Urinary bladder (tissue), 4 donors: Measurements from ENCODE around the gene VPS26A. TPM values are rescaled to one million over a fixed set of nuclear protein-coding genes. Genes with fewer than 3 reads are reported as not detected.

Source experiments
- DNase-seq: peaks from one replicate; pipeline ENCODE4 v3.0.0-alpha.2; 2015; ENCODE audit errors: extremely low spot score
- H3K27ac ChIP-seq: one replicate; pipeline ENCODE4 v1.5.1; 2013; ENCODE audit warnings: low read depth, mild to moderate bottlenecking, moderate library complexity
- H3K36me3 ChIP-seq: one replicate; pipeline ENCODE4 v1.6.1; 2013; ENCODE audit warnings: mild to moderate bottlenecking, moderate library complexity; ENCODE audit not compliant: insufficient read depth
- H3K4me1 ChIP-seq: one replicate; pipeline ENCODE4 v1.6.1; 2013; ENCODE audit warnings: mild to moderate bottlenecking, moderate library complexity; ENCODE audit not compliant: insufficient read depth
- H3K4me3 ChIP-seq: one replicate; pipeline ENCODE4 v1.5.1; 2013; ENCODE audit warnings: low read depth, low read length
- whole genome bisulfite sequencing: extraction: QIAGEN DNeasy Blood & Tissue Kit; methylation state at CpG from one replicate; pipeline ENCODE4 v1.1.7; 2013; 5-methylcytosine and 5-hydroxymethylcytosine counted together
- polyA plus RNA-seq: library from polyadenylated mRNA; stranded (reverse); fragments of 200-250 nt; gene quantifications from one replicate; pipeline ENCODE4 v1.2.3, GENCODE V29; 2013
- total RNA-seq: library from RNA; depleted of rRNA; stranded (reverse); fragments of >200 nt; gene quantifications from one replicate; pipeline ENCODE4 v1.2.3, GENCODE V29; 2014
- donor health status: healthy with polysubstance abuse.
- donor health status: healthy.

The VPS26A gene
- total and polyA plus RNA-seq, 2 donors = 33.7 to 55.6 TPM

DNA sequence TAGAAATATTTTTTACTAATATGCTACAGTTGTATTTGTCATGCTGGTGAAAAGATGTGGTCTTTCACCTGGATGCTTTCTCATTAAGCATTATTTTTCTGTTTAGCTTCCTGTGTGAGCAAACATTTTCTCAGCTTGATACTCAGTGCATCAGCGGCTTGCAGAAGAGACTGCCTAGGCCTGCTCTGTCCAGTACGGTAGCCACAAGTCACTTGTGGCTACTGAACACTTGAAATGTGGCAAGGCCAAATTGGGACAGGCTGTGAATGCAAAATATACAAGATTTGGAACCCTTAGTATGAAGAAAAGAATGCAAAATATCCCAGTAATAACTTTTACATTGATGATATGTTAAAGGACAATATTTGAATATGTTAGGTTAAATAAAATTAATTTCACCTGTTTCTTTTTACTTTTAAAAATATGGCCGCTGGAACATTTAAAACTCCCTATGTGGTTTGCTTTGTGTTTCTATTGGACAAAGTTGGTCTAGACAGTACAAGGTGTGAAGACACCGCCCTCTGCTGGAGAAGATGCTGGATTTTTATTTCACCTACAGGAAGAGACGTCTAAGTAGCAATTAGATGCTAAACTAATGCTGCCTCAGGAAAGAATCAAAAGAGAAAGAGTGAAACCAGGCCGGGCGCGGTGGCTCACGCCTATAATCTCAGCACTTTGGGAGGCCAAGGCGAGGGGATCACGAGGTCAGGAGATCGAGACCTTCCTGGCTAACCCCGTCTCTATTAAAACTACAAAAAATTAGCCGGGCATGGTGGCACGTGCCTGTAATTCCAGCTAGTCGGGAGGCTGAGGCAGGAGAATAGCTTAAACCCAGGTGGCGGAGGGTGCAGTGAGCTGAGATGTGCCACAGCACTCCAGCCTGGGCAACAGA, 30.8 kb upstream of the VPS26A start:
- Histone ChIP-seq H3K4me3 (no peak overlapping the region), H3K27ac (no peak overlapping the region), H3K4me1 (no peaks in the 10 kb centered on the region), H3K36me3 (no peaks in the 10 kb centered on the region)
- 48% methylated on average over 17 of the region's 17 CpGs for WGBS
- peak; percentile 23 for DNase-seq

DNA sequence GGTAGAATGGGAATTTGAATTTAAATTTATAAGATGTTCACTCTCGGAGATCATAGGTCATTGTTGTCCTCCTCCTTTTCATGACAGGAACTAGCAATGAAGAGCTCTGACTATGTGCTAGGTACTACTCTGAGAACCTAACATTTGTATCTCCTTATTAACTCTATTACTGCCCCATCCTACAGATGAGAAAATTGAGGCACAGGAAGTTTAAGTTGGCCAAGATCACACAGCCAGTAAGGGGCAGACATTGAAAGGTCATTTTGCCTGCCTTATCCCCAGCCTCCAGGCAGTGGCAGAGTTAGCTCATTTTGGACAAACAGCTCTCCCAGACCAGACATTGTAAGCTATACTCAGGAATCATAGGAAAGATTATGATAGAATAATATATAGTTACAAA, 30.0 kb upstream of the VPS26A start:
- Histone ChIP-seq H3K36me3 (no peaks in the 10 kb centered on the region), H3K4me3 (no peak overlapping the region), H3K27ac (no peak overlapping the region), H3K4me1 (no peaks in the 10 kb centered on the region)
- 87% methylated on average over 1 of the region's 1 CpG for WGBS
- DNase-seq = no peak

DNA sequence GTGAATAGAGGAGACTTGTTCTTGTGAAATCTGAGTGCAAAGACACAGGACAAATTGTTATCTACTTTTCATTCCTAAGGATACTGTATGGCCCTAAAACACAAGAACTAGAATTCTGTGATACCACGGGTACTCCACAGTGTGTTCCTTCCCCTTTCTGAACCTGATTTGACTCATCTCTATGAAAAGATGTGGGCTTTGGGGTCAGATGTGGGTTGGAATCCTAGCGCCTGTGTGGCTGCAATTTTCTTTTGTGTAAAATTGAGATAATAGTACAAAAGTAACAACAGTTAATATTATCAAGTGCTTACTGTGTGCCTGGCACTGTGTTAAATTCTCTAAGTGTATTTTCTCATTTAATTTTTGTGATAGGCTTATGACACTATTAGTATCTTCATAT, 27.9 kb upstream of the VPS26A start:
- Histone ChIP-seq H3K27ac (no peak overlapping the region), H3K36me3 (no peaks in the 10 kb centered on the region), H3K4me3 (no peak overlapping the region), H3K4me1 (no peaks in the 10 kb centered on the region)
- no peak for DNase-seq
- WGBS = 67% methylated on average over 2 of the region's 2 CpGs

DNA sequence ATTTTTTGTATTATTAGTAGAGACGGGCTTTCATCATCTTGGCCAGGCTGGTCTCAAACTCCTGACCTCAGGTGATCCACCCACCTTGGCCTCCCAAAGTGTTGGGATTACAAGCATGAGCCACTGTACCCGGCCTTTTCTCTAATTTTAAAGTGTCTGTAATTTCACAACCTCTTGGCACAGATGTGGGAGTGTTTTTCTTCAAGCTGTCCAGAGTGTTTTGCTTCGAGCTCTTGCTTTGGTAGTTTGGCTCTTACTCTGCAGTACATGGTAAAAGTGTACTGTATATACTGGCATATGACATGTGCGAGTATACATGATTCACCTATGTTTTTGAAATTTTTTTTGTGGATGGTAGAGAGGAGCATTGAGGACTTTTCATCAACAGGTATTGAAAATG, 26.2 kb upstream of the VPS26A start:
- no peaks in the 10 kb centered on the region for H3K36me3 ChIP-seq
- no peaks in the 10 kb centered on the region for H3K4me1 ChIP-seq
- no peak overlapping the region for H3K27ac ChIP-seq
- no peak for DNase-seq
- 71% methylated on average over 4 of the region's 4 CpGs for WGBS
- H3K4me3 ChIP-seq = no peak overlapping the region

DNA sequence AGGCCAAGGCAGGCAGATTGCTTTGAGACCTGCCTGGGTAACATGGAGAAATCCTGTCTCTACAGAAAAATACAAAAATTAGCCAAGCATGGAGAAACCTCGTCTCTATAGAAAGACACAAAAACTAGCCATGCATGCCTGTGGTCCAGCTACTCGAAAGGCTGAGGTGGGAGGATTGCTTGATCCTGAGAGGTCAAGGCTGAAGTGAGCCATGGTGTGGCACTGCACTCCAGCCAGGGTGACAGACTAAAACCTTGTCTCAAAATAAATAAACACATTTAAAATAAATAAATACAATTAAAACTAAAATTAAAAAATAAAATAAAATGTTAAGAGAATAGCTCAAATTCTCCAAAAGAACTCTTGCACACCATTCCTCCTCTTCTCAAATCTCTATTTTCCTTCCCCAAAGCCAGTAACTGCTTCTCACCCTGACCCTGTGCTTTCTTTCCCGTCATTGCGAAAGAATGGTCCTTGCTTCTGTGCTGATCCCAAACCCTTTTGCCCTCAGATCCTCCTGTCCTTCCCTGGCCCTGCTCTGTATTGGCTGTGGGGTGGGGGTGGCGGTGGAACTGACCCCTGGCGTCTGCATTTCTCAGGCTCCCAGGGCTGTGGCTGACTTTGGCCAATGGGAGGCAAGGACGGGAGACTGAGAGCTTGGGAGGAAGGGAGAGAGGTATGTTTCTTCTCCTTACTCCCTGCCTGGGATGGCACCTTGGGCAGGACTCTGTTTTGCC, 23.7 kb upstream of the VPS26A start:
- 43% methylated on average over 7 of the region's 7 CpGs for WGBS
- DNase-seq = no peak
- no peak overlapping the region for H3K27ac ChIP-seq
- no peak overlapping the region for H3K4me3 ChIP-seq
- H3K36me3 ChIP-seq = no peaks in the 10 kb centered on the region
- no peaks in the 10 kb centered on the region for H3K4me1 ChIP-seq

DNA sequence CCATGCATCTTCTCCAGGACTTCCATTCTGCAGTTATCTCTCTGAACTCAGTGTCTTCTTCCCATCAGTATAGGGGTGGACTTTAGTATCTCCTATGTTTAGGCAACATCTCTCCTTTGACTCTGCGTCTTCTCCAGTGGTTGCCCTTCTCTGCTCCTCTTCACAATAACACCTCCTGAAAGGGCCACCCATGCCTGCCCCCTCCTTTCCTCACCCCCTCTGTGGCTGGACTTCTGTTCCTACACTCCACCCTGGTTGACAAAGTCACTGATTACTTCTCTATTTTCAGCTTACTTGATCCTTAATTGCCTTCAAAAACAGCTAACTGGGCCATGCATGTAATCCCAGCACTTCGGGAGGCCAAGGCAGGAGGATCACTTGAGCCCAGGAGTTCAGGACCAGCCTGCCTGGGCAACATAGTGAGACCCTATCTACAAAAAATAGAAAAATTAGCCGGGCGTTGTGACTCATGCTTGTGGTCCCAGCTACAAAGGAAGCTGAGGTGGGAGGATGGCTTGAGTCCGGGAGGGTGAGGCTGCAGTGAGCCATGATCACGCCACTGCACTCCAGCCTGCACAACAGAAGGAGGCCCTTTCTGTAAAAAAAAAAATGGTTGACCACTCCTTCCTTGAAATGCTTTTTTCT, 22.4 kb upstream of the VPS26A start:
- 78% methylated on average over 6 of the region's 6 CpGs for WGBS
- Histone ChIP-seq H3K4me1 (no peaks in the 10 kb centered on the region), H3K4me3 (no peak overlapping the region), H3K27ac (no peak overlapping the region), H3K36me3 (no peaks in the 10 kb centered on the region)
- DNase-seq = no peak

DNA sequence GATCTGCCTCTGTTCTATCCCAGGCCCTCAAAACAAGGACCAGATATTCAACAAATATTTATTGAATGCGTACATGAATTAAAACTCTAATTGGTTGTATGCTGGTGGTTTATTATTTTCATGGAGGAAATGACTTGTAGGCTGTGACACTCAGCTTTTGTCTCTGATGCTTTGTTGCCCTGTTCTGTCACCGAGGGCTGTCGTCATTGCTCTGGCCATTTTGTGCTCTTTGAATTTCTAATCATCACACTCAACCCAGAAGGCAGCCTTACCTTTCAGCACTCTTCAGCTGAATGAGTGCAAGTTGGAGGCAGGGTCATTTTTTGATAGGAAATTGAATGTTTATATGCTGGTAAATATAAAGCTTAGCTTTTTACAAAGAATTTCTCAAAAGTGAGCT, 21.5 kb upstream of the VPS26A start:
- WGBS = 77% methylated on average over 3 of the region's 3 CpGs
- Histone ChIP-seq H3K4me3 (no peak overlapping the region), H3K4me1 (no peaks in the 10 kb centered on the region), H3K27ac (no peak overlapping the region), H3K36me3 (no peaks in the 10 kb centered on the region)
- no peak for DNase-seq

DNA sequence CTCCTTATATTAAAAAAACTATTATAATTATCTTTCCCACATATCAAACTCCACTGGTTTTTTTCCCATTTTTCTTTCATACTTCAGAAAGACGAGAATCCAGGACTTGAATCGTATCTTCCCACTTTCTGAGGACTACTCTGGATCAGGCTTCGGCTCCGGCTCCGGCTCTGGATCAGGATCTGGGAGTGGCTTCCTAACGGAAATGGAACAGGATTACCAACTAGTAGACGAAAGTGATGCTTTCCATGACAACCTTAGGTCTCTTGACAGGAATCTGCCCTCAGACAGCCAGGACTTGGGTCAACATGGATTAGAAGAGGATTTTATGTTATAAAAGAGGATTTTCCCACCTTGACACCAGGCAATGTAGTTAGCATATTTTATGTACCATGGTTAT, 20.2 kb upstream of the VPS26A start:
- no peak overlapping the region for H3K4me3 ChIP-seq
- 52% methylated on average over 7 of the region's 7 CpGs for WGBS
- no peak overlapping the region for H3K27ac ChIP-seq
- no peaks in the 10 kb centered on the region for H3K4me1 ChIP-seq
- no peaks in the 10 kb centered on the region for H3K36me3 ChIP-seq
- no peak for DNase-seq

DNA sequence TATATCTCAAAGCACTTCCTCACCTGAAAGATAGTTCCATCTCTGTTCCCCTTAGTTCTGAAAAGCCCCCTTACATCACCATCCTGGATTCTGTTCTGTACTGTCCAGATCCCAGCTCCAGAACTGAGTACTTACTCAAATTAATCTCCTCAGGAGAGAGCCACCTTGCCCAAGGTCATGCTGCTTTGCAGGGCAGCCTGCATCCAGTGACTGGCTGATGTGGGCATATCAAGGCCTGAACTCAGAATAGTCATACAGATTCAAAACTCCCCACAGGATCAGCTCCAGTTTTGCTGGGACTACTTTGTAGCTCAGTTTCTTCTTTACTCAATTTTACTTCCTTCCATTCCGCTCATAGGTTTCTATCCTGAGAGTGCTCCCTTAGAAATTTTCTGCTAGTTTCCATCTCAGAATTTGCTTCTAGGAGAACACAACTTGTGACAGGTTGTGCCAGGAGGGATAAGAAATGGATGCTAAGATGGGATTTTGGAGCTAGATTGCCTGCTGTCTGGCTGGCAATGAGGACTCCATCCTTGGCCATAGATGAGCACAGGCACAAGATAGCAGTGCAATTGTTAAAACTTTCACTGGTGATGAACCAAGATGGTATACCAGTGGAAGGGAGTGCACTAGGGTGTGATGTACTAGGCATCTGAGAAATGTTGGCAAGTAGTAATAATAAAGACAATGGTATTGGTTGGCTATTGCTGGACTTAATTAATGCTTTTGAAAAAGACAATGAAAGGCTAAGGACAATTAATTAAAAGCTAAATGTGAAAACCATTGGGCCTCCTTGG, 18.8 kb upstream of the VPS26A start:
- H3K4me3 ChIP-seq = no peak overlapping the region
- 97% methylated on average over 1 of the region's 1 CpG for WGBS
- H3K36me3 ChIP-seq = no peaks in the 10 kb centered on the region
- H3K27ac ChIP-seq = no peak overlapping the region
- no peaks in the 10 kb centered on the region for H3K4me1 ChIP-seq
- DNase-seq = no peak

DNA sequence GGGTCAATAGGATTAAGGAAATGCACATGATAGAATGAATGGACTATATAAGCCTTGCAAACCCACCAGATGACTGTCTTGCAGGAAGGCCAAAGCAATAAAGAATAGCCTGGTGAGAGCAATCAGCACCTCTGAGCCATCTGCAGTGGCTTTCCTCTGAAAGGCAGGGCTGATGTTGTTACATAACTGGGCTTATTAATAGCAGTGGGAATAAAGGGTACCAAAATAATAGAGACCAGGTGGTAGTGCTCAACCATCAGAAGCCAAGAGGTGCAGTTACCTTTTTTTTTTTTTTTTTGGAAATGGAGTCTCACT, 16.8 kb upstream of the VPS26A start:
- no peaks in the 10 kb centered on the region for H3K4me1 ChIP-seq
- no peak overlapping the region for H3K4me3 ChIP-seq
- H3K27ac ChIP-seq = no peak overlapping the region
- DNase-seq = no peak
- no peaks in the 10 kb centered on the region for H3K36me3 ChIP-seq

DNA sequence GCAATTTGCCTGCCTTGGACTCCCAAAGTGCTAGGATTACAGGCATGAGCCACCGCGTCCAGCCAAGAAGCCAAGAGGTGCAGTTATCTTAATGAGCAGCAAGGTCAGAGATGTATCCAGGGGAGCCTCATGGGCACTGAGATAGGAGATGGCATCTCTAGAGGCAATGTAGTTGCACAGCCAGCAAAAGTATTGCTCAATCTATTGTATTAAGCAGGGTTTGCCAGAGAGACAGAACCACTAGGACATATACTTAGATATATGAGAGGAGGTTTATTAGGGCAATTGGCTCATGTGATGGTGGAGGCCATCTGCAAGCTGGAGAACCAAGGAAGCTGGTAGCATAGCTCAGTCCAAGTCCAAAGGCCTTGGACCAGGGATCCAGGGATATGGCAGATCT, 16.3 kb upstream of the VPS26A start:
- Histone ChIP-seq H3K27ac (no peak overlapping the region), H3K36me3 (no peaks in the 10 kb centered on the region), H3K4me3 (no peak overlapping the region), H3K4me1 (no peaks in the 10 kb centered on the region)
- 94% methylated on average over 2 of the region's 2 CpGs for WGBS
- DNase-seq = no peak

DNA sequence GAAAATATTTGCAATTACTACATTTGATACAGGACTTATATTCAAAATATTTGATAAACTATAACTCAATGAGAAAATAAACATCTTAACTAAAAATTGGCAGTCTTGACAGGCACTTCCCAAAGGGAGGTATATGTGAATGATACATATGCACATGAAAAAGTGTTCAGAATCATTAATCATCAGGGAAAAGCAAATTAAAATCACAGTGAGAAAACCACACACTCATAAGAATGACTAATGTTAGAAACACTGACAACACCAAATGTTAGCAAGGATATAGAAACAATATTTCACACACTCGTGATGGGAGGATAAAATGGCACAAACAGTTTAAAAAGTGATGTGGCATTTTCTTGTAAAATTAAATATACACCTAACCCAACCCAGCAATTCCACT, 4.1 kb upstream of the VPS26A start:
- Histone ChIP-seq H3K36me3 (no peaks in the 10 kb centered on the region), H3K4me1 (no peaks in the 10 kb centered on the region), H3K27ac (no peak overlapping the region), H3K4me3 (no peak overlapping the region)
- 62% methylated on average over 1 of the region's 1 CpG for WGBS
- DNase-seq = no peak

DNA sequence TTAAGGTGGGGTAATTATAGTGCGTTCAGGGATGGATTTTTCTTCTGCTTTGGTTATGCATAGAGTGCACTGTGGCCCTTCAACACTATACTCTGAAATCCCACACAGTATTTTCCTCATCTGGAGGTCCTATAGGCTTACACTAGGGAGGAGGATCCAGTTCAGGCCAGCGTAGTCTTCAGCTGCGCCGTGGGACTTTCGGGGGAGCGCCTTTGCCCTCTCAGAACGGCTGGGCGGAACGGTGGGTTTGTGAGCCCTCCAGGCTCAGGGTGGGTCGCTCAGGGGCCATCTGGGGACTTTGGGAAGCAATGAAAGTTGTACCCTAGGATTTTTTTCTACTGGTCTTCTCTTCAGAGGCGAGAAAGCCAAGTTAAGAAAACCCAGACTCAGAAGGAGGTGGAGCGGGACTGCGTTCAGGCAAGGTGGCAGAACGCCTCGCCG, 652 bp upstream of the VPS26A start:
- Histone ChIP-seq H3K4me3 (peak overlapping the region; percentile 38), H3K27ac (peak overlapping the region; percentile 95), H3K4me1 (no peaks in the 10 kb centered on the region), H3K36me3 (no peaks in the 10 kb centered on the region)
- under 1% methylated on average over 16 of the region's 16 CpGs for WGBS
- DNase-seq = no peak
